HG03039 (cell line): Measurements from ENCODE around the gene PIK3C2A.

Source experiments
- ATAC-seq: cut with Tn5 transposase; IDR thresholded peaks from one replicate; pipeline ENCODE4 v1.9.1; 2021; ENCODE audit warnings: mild to moderate bottlenecking, moderate library complexity; ENCODE audit not compliant: unreplicated experiment

PIK3C2A gene

GRCh38 chr11:17163736-17164135, 44.0 kb downstream of the PIK3C2A start:
- ATAC-seq: no peak

GRCh38 chr11:17163291-17163690, 44.5 kb downstream of the PIK3C2A start:
- ATAC-seq: no peak

GRCh38 chr11:17162376-17162775, 45.4 kb downstream of the PIK3C2A start:
- ATAC-seq: no peak

- ATAC-seq: no peak
Measured at GRCh38 chr11:17161515-17161914, 46.3 kb downstream of the PIK3C2A start.

- no peak for ATAC-seq
Measured at GRCh38 chr11:17159441-17159840, 48.3 kb downstream of the PIK3C2A start.
